GM12875 (cell line): Measurements from ENCODE around the gene LTN1.
"Not testable (repeated sequence)": the region's sequence is repeated elsewhere in the genome, so short reads cannot be mapped to it uniquely, and the experiment has no call there.

ENCODE experiments used
- H3K4me3 ChIP-seq: one replicate; pipeline ENCODE4 v1.5.1; 2011; ENCODE audit warnings: low read depth, low read length, control low read depth
- CTCF ChIP-seq: IDR thresholded peaks from 2 replicates; pipeline ENCODE4 v1.5.1; 2011; ENCODE audit warnings: low read depth, mild to moderate bottlenecking, control low read depth, inconsistent platforms, low read length, moderate library complexity, borderline replicate concordance; ENCODE audit not compliant: insufficient read depth

Gene LTN1

GRCh38 chr21:28932717-28933116 is 60.0 kb downstream of the LTN1 start:
- no peak overlapping the region for H3K4me3 ChIP-seq
- no peak for TF ChIP-seq CTCF

- H3K4me3 ChIP-seq: not testable (repeated sequence)
These were observed 60.8 kb downstream of the LTN1 start for GRCh38 chr21:28931708-28932372.

GRCh38 chr21:28928578-28929420 is 63.9 kb downstream of the LTN1 start:
- H3K4me3 ChIP-seq: no peak overlapping the region
- TF ChIP-seq CTCF: no peak

- no peak for TF ChIP-seq CTCF
- H3K4me3 ChIP-seq: no peak overlapping the region
These were observed 65.5 kb downstream of the LTN1 start for GRCh38 chr21:28927130-28927529.

GRCh38 chr21:28923439-28923975 is 69.2 kb downstream of the LTN1 start:
- H3K4me3 ChIP-seq: no peak overlapping the region
- no peak for TF ChIP-seq CTCF

GRCh38 chr21:28922368-28922767 is 70.3 kb downstream of the LTN1 start:
- no peak overlapping the region for H3K4me3 ChIP-seq
- TF ChIP-seq CTCF: no peak

GRCh38 chr21:28916150-28916893 is 76.4 kb downstream of the LTN1 start:
- TF ChIP-seq CTCF: no peak
- H3K4me3 ChIP-seq: no peak overlapping the region
